ENCODE results near the gene CNTNAP4.

Gene CNTNAP4

GRCh38 chr16:76500006-76500405, 222.8 kb downstream of the CNTNAP4 start:
- DNase-seq: no peak

GRCh38 chr16:76502063-76502462, 224.9 kb downstream of the CNTNAP4 start:
- no peak for DNase-seq

- no peak for DNase-seq
Measured at GRCh38 chr16:76502555-76502954, 225.4 kb downstream of the CNTNAP4 start.

- DNase-seq: no peak
Measured at GRCh38 chr16:76503091-76503490, 225.9 kb downstream of the CNTNAP4 start.

GRCh38 chr16:76511203-76511602, 234.0 kb downstream of the CNTNAP4 start:
- DNase-seq: no peak

GRCh38 chr16:76518781-76519180, 241.6 kb downstream of the CNTNAP4 start:
- no peak for DNase-seq

- no peak for DNase-seq
Measured at GRCh38 chr16:76524356-76524755, 247.2 kb downstream of the CNTNAP4 start.

GRCh38 chr16:76524769-76525168, 247.6 kb downstream of the CNTNAP4 start:
- DNase-seq: no peak

- DNase-seq: no peak
Measured at GRCh38 chr16:76527244-76527643, 250.0 kb downstream of the CNTNAP4 start.

GRCh38 chr16:76529120-76529519, 251.9 kb downstream of the CNTNAP4 start:
- DNase-seq: no peak

- no peak for DNase-seq
Measured at GRCh38 chr16:76531236-76531635, 254.0 kb downstream of the CNTNAP4 start.

GRCh38 chr16:76532188-76532973, 255.2 kb downstream of the CNTNAP4 start:
- no peak for DNase-seq

GRCh38 chr16:76539609-76540008, 262.4 kb downstream of the CNTNAP4 start:
- no peak for DNase-seq

GRCh38 chr16:76541070-76541469, 263.9 kb downstream of the CNTNAP4 start:
- DNase-seq: no peak

GRCh38 chr16:76565542-76565941, 288.3 kb downstream of the CNTNAP4 start:
- DNase-seq: no peak

- no peak for DNase-seq
Measured at GRCh38 chr16:76571755-76572154, 294.6 kb downstream of the CNTNAP4 start.

GRCh38 chr16:76573281-76573680, 296.1 kb downstream of the CNTNAP4 start:
- no peak for DNase-seq

GRCh38 chr16:76574651-76575050, 297.4 kb downstream of the CNTNAP4 start:
- no peak for DNase-seq

GRCh38 chr16:76576526-76576925, 299.3 kb downstream of the CNTNAP4 start:
- DNase-seq: no peak

- no peak for DNase-seq
Measured at GRCh38 chr16:76577003-76577402, 299.8 kb downstream of the CNTNAP4 start.

- no peak for DNase-seq
Measured at GRCh38 chr16:76579277-76579922, 302.2 kb downstream of the CNTNAP4 start.

GRCh38 chr16:76583466-76583865, 306.3 kb downstream of the CNTNAP4 start:
- no peak for DNase-seq

- no peak for DNase-seq
Measured at GRCh38 chr16:76583945-76584344, 306.7 kb downstream of the CNTNAP4 start.

- no peak for DNase-seq
Measured at GRCh38 chr16:76598498-76598897, 321.3 kb downstream of the CNTNAP4 start.

- no peak for DNase-seq
Measured at GRCh38 chr16:76607317-76607716, 330.1 kb downstream of the CNTNAP4 start.
